HuH-7 (cell line): ENCODE data around the gene ZNF282.
"Not testable (repeated sequence)": the region's sequence is repeated elsewhere in the genome, so short reads cannot be mapped to it uniquely, and the experiment has no call there.

ENCODE experiments used
- DNase-seq: peaks from one replicate; pipeline ENCODE4 v3.0.0; 2011; ENCODE audit warnings: low spot score

Gene ZNF282

GRCh38 chr7:149224352-149224751 lies 29.0 kb downstream of the ZNF282 start:
- no peak for DNase-seq

- DNase-seq, result no peak
These were observed 29.8 kb downstream of the ZNF282 start for GRCh38 chr7:149225106-149225505.

- DNase-seq, result no peak
These were observed 30.3 kb downstream of the ZNF282 start for GRCh38 chr7:149225656-149226055.

- not testable (repeated sequence) for DNase-seq
These were observed 31.0 kb downstream of the ZNF282 start for GRCh38 chr7:149226366-149226765.

- no peak for DNase-seq
These were observed 31.6 kb downstream of the ZNF282 start for GRCh38 chr7:149226840-149227494.

GRCh38 chr7:149228831-149229471 lies 33.6 kb downstream of the ZNF282 start:
- DNase-seq, result no peak

- DNase-seq, result no peak
These were observed 34.2 kb downstream of the ZNF282 start for GRCh38 chr7:149229526-149229925.

GRCh38 chr7:149232362-149232761 lies 37.0 kb downstream of the ZNF282 start:
- no peak for DNase-seq

- not testable (repeated sequence) for DNase-seq
These were observed 38.4 kb downstream of the ZNF282 start for GRCh38 chr7:149233655-149234204.

GRCh38 chr7:149237502-149237901 lies 42.2 kb downstream of the ZNF282 start:
- no peak for DNase-seq

GRCh38 chr7:149238051-149238450 lies 42.7 kb downstream of the ZNF282 start:
- no peak for DNase-seq

- DNase-seq, result peak; percentile 99
These were observed 44.2 kb downstream of the ZNF282 start, which contains the start of gene ZNF212 for GRCh38 chr7:149239345-149240143. Gene ZNF212 (plus strand): TSS chr7:149239651. CDS start chr7:149239779, 128 bp downstream.

- DNase-seq, result no peak
These were observed 45.3 kb downstream of the ZNF282 start for GRCh38 chr7:149240637-149241036.

GRCh38 chr7:149241696-149242095 lies 46.4 kb downstream of the ZNF282 start:
- no peak for DNase-seq

GRCh38 chr7:149245244-149245643 lies 49.9 kb downstream of the ZNF282 start:
- no peak for DNase-seq

GRCh38 chr7:149245744-149246143 lies 50.4 kb downstream of the ZNF282 start:
- DNase-seq, result no peak

GRCh38 chr7:149248777-149249176 lies 53.4 kb downstream of the ZNF282 start:
- no peak for DNase-seq

- not testable (repeated sequence) for DNase-seq
These were observed 54.8 kb downstream of the ZNF282 start for GRCh38 chr7:149250151-149250550.

- not testable (repeated sequence) for DNase-seq
These were observed 56.2 kb downstream of the ZNF282 start for GRCh38 chr7:149251518-149251917.

GRCh38 chr7:149252378-149252777 lies 57.0 kb downstream of the ZNF282 start:
- DNase-seq, result no peak

- DNase-seq, result no peak
These were observed 58.3 kb downstream of the ZNF282 start for GRCh38 chr7:149253665-149254064.

- no peak for DNase-seq
These were observed 59.0 kb downstream of the ZNF282 start for GRCh38 chr7:149254181-149254858.
